ENCODE data around the gene TYW3. TPM values are rescaled to one million over a fixed set of nuclear protein-coding genes. Genes with fewer than 3 reads are reported as not detected.

TYW3 gene
- total RNA-seq, result 9.8 and 17.0 TPM in 2 replicates

GRCh38 chr1:74732960-74733603, at the start of gene TYW3, which contains the start of gene CRYZ:
Gene TYW3, plus strand, starts transcription at chr1:74733152. Its CDS starts 93 bp downstream, at chr1:74733245.
Gene CRYZ, minus strand, starts transcription at chr1:74733050. Its CDS starts 8,229 bp downstream, at chr1:74724821.

Other genes with a start within 250 kb of the TYW3 start
- gene LRRC53, start 220.5 kb upstream of the TYW3 start, total RNA-seq, result not detected in 2 replicates
- gene ERICH3, start 59.4 kb upstream of the TYW3 start, total RNA-seq, result not detected in 2 replicates
- 21.6 and 27.5 TPM in 2 replicates for gene CRYZ, start 102 bp upstream of the TYW3 start, total RNA-seq

Measured in vein endothelial cell (primary cell).